ENCODE measurements around the gene CILP2. TPM values are rescaled to one million over a fixed set of nuclear protein-coding genes. Genes with fewer than 3 reads are reported as not detected.

The CILP2 gene
- total and polyA plus RNA-seq, 4 donors: 0.08 to 0.42 (median 0.09) TPM; not detected in 1

- H3K9ac ChIP-seq (ENCODE audit: low read depth in 1 of 2, low read length in 2 of 2): no peak within 1 kb of the TSS
- H3K4me1 ChIP-seq (ENCODE audit: control insufficient read depth in 4 of 4, insufficient read depth in 4 of 4, low read length in 3 of 4): peaks cover 0 to 7% (median 3%) of the 10 kb centered on the region in 4 donors
- no peak for DNase-seq (ENCODE audit: low spot score)
- no peaks in the 10 kb centered on the region for H3K27me3 ChIP-seq (ENCODE audit: control insufficient read depth in 4 of 4, insufficient read depth in 4 of 4, low read length in 3 of 4)
- peaks cover 0 to 10% (median 6%) of the 10 kb centered on the region in 4 donors for H3K36me3 ChIP-seq (ENCODE audit: control insufficient read depth in 4 of 4, insufficient read depth in 3 of 4, low read depth in 1 of 4, low read length in 3 of 4)
- 87% methylated on average over 50 of the region's 50 CpGs for WGBS
- H3K9me3 ChIP-seq (ENCODE audit: control insufficient read depth in 4 of 4, low read length in 3 of 4): no peaks in the 10 kb centered on the region
- H3K4me3 ChIP-seq (ENCODE audit: low read depth in 1 of 3, low read length in 3 of 3): no peak within 1 kb of the TSS
- no peak within 1 kb of the TSS for H3K27ac ChIP-seq (ENCODE audit: low read depth in 1 of 2, low read length in 2 of 2)
- TF ChIP-seq NR2F2 (IDR thresholded peaks at IDR 0.05) (no peak), HNF4A (conservative IDR thresholded peaks at IDR 0.05) (no peak), HNF4G (IDR thresholded peaks at IDR 0.05) (no peak), GABPA (IDR thresholded peaks at IDR 0.05 in 1 of 2, conservative IDR thresholded peaks at IDR 0.05 in 1 of 2) (no peak), EGR1 (IDR thresholded peaks at IDR 0.05; ENCODE audit: low read depth in 2 of 2) (no peak), RAD21 (IDR thresholded peaks at IDR 0.05) (no peak), FOXA2 (IDR thresholded peaks at IDR 0.05) (no peak), TAF1 (conservative IDR thresholded peaks at IDR 0.05) (no peak), ATF3 (IDR thresholded peaks at IDR 0.05) (no peak), SP1 (IDR thresholded peaks at IDR 0.05) (no peak), RXRA (IDR thresholded peaks at IDR 0.05) (no peak), JUND (IDR thresholded peaks at IDR 0.05) (no peak), FOXA1 (IDR thresholded peaks at IDR 0.05) (no peak)
- TF ChIP-seq, protein P1, sequence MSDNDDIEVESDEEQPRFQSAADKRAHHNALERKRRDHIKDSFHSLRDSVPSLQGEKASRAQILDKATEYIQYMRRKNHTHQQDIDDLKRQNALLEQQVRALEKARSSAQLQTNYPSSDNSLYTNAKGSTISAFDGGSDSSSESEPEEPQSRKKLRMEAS (IDR thresholded peaks at IDR 0.05): no peak
- TF ChIP-seq, protein P2, sequence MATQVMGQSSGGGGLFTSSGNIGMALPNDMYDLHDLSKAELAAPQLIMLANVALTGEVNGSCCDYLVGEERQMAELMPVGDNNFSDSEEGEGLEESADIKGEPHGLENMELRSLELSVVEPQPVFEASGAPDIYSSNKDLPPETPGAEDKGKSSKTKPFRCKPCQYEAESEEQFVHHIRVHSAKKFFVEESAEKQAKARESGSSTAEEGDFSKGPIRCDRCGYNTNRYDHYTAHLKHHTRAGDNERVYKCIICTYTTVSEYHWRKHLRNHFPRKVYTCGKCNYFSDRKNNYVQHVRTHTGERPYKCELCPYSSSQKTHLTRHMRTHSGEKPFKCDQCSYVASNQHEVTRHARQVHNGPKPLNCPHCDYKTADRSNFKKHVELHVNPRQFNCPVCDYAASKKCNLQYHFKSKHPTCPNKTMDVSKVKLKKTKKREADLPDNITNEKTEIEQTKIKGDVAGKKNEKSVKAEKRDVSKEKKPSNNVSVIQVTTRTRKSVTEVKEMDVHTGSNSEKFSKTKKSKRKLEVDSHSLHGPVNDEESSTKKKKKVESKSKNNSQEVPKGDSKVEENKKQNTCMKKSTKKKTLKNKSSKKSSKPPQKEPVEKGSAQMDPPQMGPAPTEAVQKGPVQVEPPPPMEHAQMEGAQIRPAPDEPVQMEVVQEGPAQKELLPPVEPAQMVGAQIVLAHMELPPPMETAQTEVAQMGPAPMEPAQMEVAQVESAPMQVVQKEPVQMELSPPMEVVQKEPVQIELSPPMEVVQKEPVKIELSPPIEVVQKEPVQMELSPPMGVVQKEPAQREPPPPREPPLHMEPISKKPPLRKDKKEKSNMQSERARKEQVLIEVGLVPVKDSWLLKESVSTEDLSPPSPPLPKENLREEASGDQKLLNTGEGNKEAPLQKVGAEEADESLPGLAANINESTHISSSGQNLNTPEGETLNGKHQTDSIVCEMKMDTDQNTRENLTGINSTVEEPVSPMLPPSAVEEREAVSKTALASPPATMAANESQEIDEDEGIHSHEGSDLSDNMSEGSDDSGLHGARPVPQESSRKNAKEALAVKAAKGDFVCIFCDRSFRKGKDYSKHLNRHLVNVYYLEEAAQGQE (IDR thresholded peaks at IDR 0.05): no peak
These were observed 9.2 kb upstream of the CILP2 start, which contains the start of gene YJEFN3 for GRCh38 chr19:19528721-19529490. YJEFN3 (plus strand) TSS chr19:19528911; CDS start chr19:19528933, 22 bp downstream.

GRCh38 chr19:19529783-19530422, 8.2 kb upstream of the CILP2 start:
- Histone ChIP-seq H3K27me3 (ENCODE audit: control insufficient read depth in 4 of 4, insufficient read depth in 4 of 4, low read length in 3 of 4) (no peaks in the 10 kb centered on the region), H3K9ac (ENCODE audit: low read depth in 1 of 2, low read length in 2 of 2) (no peak overlapping the region), H3K9me3 (ENCODE audit: control insufficient read depth in 4 of 4, low read length in 3 of 4) (no peaks in the 10 kb centered on the region), H3K27ac (ENCODE audit: low read depth in 1 of 2, low read length in 2 of 2) (no peak overlapping the region), H3K4me3 (ENCODE audit: low read depth in 1 of 3, low read length in 3 of 3) (no peak overlapping the region), H3K36me3 (ENCODE audit: control insufficient read depth in 4 of 4, insufficient read depth in 3 of 4, low read depth in 1 of 4, low read length in 3 of 4) (peaks cover 0 to 10% (median 6%) of the 10 kb centered on the region in 4 donors), H3K4me1 (ENCODE audit: control insufficient read depth in 4 of 4, insufficient read depth in 4 of 4, low read length in 3 of 4) (peaks cover 0 to 7% (median 3%) of the 10 kb centered on the region in 4 donors)
- WGBS: 81% methylated on average over 11 of the region's 11 CpGs
- DNase-seq (ENCODE audit: low spot score): no peak
- TF ChIP-seq NR2F2 (IDR thresholded peaks at IDR 0.05) (no peak), FOXA1 (IDR thresholded peaks at IDR 0.05) (no peak), RAD21 (IDR thresholded peaks at IDR 0.05) (no peak), SP1 (IDR thresholded peaks at IDR 0.05) (no peak), RXRA (IDR thresholded peaks at IDR 0.05) (no peak)

Data from liver (tissue), 9 donors.